Measurements from ENCODE around the gene ELAVL1. TPM values are rescaled to one million over a fixed set of nuclear protein-coding genes. Genes with fewer than 3 reads are reported as not detected.

ELAVL1 gene
- total and polyA plus RNA-seq, 9 of the 15 experiments (the other 6 are each of a cell fraction or from before 2014, with no cell fraction given) = 4.3 to 172 (median 69.2) TPM

GRCh38 chr19:8005534-8006256 lies at the start of gene ELAVL1 (continued):
- TF ChIP-seq ZBTB40 (IDR thresholded peaks at IDR 0.05) = peak; percentile 87
- TF ChIP-seq ZBTB40 (CRISPR knock-in tag; IDR thresholded peaks at IDR 0.05) = no peak
- TF ChIP-seq ETV5 (CRISPR knock-in tag; IDR thresholded peaks at IDR 0.05; ENCODE audit: low read depth) = peak; percentile 33; the same call in 1 of the 2 replicates
- TF ChIP-seq EZH2 (IDR thresholded peaks at IDR 0.05; ENCODE audit: borderline replicate concordance, low read depth, low read length) = no peak
- TF ChIP-seq ZNF518B (CRISPR knock-in tag; IDR thresholded peaks at IDR 0.05) = no peak
- no peak for TF ChIP-seq ZNF280A (IDR thresholded peaks at IDR 0.05; ENCODE audit: low read depth, partially characterized antibody)
- TF ChIP-seq TOE1 (IDR thresholded peaks at IDR 0.05; ENCODE audit: borderline replicate concordance) = peak; percentile 49
- 0 out of 2 replicates have a peak, but pooled peaks have one; percentile 43 for TF ChIP-seq TOE1 (CRISPR knock-in tag; IDR thresholded peaks at IDR 0.05; ENCODE audit: borderline replicate concordance, low read depth)
- TF ChIP-seq ZBTB1 (CRISPR knock-in tag; IDR thresholded peaks at IDR 0.05; ENCODE audit: borderline replicate concordance, low read depth) = peak; percentile 75; the same call in 1 of the 2 replicates
- TF ChIP-seq ATF1 (CRISPR knock-in tag; IDR thresholded peaks at IDR 0.05) = 0 out of 2 replicates have a peak, but pooled peaks have one; percentile 28
- TF ChIP-seq ATF1 (tag; IDR thresholded peaks at IDR 0.05) = peak; percentile 94
- no peak for TF ChIP-seq ZNF707 (CRISPR knock-in tag; conservative IDR thresholded peaks at IDR 0.05)
- no peak for TF ChIP-seq HIVEP1 (CRISPR knock-in tag; IDR thresholded peaks at IDR 0.05)
